Neural cell (in vitro differentiated cells): ENCODE measurements around the gene MS4A18.

Source experiments
- CTCF ChIP-seq: fragments of 450-650 bp; IDR thresholded peaks from 2 replicates; pipeline ENCODE4 v1.5.1; 2014; ENCODE audit warnings: antibody characterized with exemption, mild to moderate bottlenecking, moderate library complexity; ENCODE audit not compliant: poor library complexity, severe bottlenecking
- EP300 ChIP-seq: fragments of 450-650 bp; conservative IDR thresholded peaks from 2 replicates; pipeline ENCODE4 v1.6.1; 2014; ENCODE audit warnings: antibody characterized with exemption, mild to moderate bottlenecking, moderate library complexity; ENCODE audit not compliant: poor library complexity, severe bottlenecking
- MXI1 ChIP-seq: fragments of 450-650 bp; conservative IDR thresholded peaks from 2 replicates; pipeline ENCODE4 v1.6.1; 2014; ENCODE audit warnings: antibody characterized with exemption, mild to moderate bottlenecking; ENCODE audit not compliant: poor library complexity, severe bottlenecking
- POLR2AphosphoS5 ChIP-seq: IDR thresholded peaks from 2 replicates; pipeline ENCODE4 v1.6.1; 2012
- RAD21 ChIP-seq: fragments of 450-650 bp; conservative IDR thresholded peaks from 2 replicates; pipeline ENCODE4 v1.6.1; 2014; ENCODE audit warnings: antibody characterized with exemption, mild to moderate bottlenecking, moderate library complexity
- REST ChIP-seq: IDR thresholded peaks from 2 replicates; pipeline ENCODE4 v1.6.1; 2012; ENCODE audit warnings: borderline replicate concordance
- SMC3 ChIP-seq: fragments of 450-650 bp; conservative IDR thresholded peaks from 2 replicates; pipeline ENCODE4 v1.6.1; 2014; ENCODE audit warnings: antibody characterized with exemption, mild to moderate bottlenecking, moderate library complexity; ENCODE audit not compliant: poor library complexity
- TAF1 ChIP-seq: IDR thresholded peaks from 2 replicates; pipeline ENCODE4 v1.6.1; 2012; ENCODE audit warnings: low read depth

DNA sequence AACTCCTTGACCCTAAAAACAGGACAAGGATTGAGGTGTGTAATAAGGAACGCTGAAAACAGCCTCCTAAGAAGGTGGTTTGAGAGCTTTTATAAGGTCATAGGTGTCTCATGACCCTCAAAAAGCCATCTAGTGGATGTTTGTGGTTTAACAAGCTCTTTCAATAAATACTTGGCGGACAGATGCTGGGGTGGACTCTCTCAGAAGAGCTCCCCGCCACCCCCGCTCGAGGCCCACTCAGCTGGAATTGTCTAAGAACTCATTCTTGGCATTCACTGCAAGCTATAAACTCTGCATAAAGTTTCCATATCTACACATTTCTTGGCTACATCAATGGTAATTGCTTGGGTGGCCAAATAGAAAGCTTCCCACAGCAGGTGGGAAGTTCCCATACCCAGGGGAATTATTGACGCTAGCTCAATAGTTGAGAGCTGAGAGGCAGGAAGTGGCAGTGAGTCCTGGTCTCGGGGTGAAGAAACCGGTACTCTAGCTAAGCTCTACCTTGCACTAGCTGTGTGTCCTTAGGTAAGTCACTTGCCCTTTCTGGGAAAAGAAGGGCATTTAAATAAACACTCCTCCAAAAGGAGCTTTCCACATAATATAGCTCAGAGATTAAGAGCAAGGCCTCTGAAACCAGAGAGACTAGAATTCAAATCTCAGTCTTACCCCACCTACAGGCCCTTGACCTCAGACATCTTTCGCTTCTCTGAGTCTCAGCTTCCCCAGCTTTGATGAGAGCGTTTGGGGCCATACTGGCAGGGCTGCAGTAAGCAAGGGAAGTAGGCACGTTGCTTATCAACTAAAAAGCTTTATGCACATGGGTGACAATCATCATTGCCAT, 38.6 kb downstream of the MS4A18 start:
- no peak for TF ChIP-seq CTCF
- TF ChIP-seq EP300 = no peak
- TF ChIP-seq SMC3 = peak; percentile 31
- no peak for TF ChIP-seq POLR2AphosphoS5
- TF ChIP-seq MXI1 = no peak
- TF ChIP-seq TAF1 = no peak
- no peak for TF ChIP-seq RAD21
- TF ChIP-seq REST = no peak
